HG02852 (cell line): ENCODE results near the gene MTAP.
"Not testable (repeated sequence)": the region's sequence is repeated elsewhere in the genome, so short reads cannot be mapped to it uniquely, and the experiment has no call there.

Source experiments
- ATAC-seq: cut with Tn5 transposase; IDR thresholded peaks from one replicate; pipeline ENCODE4 v1.9.1; 2021; ENCODE audit warnings: mild to moderate bottlenecking, moderate library complexity; ENCODE audit not compliant: unreplicated experiment

Gene MTAP

GRCh38 chr9:21906213-21906612 lies 103.8 kb downstream of the MTAP start:
- no peak for ATAC-seq

- no peak for ATAC-seq
These were observed 104.4 kb downstream of the MTAP start for GRCh38 chr9:21906881-21907280.

GRCh38 chr9:21919377-21920362 lies 117.2 kb downstream of the MTAP start:
- ATAC-seq = peak; percentile 67

- no peak for ATAC-seq
These were observed 121.3 kb downstream of the MTAP start for GRCh38 chr9:21923694-21924093.

- ATAC-seq = no peak
These were observed 125.3 kb downstream of the MTAP start for GRCh38 chr9:21927752-21928151.

GRCh38 chr9:21931428-21931827 lies 129.0 kb downstream of the MTAP start:
- ATAC-seq = no peak

GRCh38 chr9:21933281-21933680 lies 130.8 kb downstream of the MTAP start:
- ATAC-seq = no peak

- no peak for ATAC-seq
These were observed 131.4 kb downstream of the MTAP start for GRCh38 chr9:21933865-21934264.

GRCh38 chr9:21935631-21936030 lies 133.2 kb downstream of the MTAP start:
- ATAC-seq = no peak

GRCh38 chr9:21936161-21936560 lies 133.7 kb downstream of the MTAP start:
- no peak for ATAC-seq

- ATAC-seq = no peak
These were observed 139.0 kb downstream of the MTAP start for GRCh38 chr9:21941337-21941995.

- ATAC-seq = no peak
These were observed 141.0 kb downstream of the MTAP start for GRCh38 chr9:21943464-21943863.

- no peak for ATAC-seq
These were observed 143.2 kb downstream of the MTAP start for GRCh38 chr9:21945606-21946005.

GRCh38 chr9:21958833-21959232 lies 156.4 kb downstream of the MTAP start:
- ATAC-seq = no peak

- ATAC-seq = not testable (repeated sequence)
These were observed 156.8 kb downstream of the MTAP start for GRCh38 chr9:21959268-21959667.

- ATAC-seq = no peak
These were observed 159.1 kb downstream of the MTAP start for GRCh38 chr9:21961569-21961968.

- peak; percentile 57 for ATAC-seq
These were observed 162.5 kb downstream of the MTAP start for GRCh38 chr9:21964925-21965385.

GRCh38 chr9:21965401-21965951 lies 163.0 kb downstream of the MTAP start:
- ATAC-seq = peak; percentile 88

GRCh38 chr9:21966140-21966851 lies 163.9 kb downstream of the MTAP start:
- ATAC-seq = no peak

- no peak for ATAC-seq
These were observed 164.7 kb downstream of the MTAP start for GRCh38 chr9:21967169-21967568.

GRCh38 chr9:21967702-21968101 lies 165.3 kb downstream of the MTAP start:
- ATAC-seq = no peak
